Spleen (tissue), 7 donors: ENCODE measurements around the gene EPHX1.

Experiments used
- CTCF ChIP-seq, 11 experiments: fragments of 200-600 bp in 7 of 11; fragments of 450-650 bp in 4 of 11; sonication (generic) in 4 of 11; IDR thresholded peaks in 8 of 11; conservative IDR thresholded peaks in 3 of 11; 1 replicate in 7 of 11; 2 replicates in 4 of 11; pipeline versions ENCODE4 v1.4.0 to v1.8.0; 2016 to 2021; ENCODE audit warnings: antibody characterized with exemption in 11 of 11, inconsistent platforms in 4 of 11, mild to moderate bottlenecking in 1 of 11
- POLR2A ChIP-seq, 3 donors: fragments of 450-650 bp; IDR thresholded peaks; one replicate each; pipeline ENCODE4 v1.5.1; 2017; ENCODE audit warnings: antibody characterized with exemption in 3 of 3, mild to moderate bottlenecking in 1 of 3
- donor health status: DM: no; HTN: no; CAD: no; lungs with moderate emphysema.
- donor health status: DM: no; HTN: no; CAD: no.
- donor health status: DM: no; HTN: no; CAD: no.

- TF ChIP-seq POLR2A (IDR thresholded peaks at IDR 0.05) (no peak), CTCF (IDR thresholded peaks at IDR 0.05 in 8 of 11, conservative IDR thresholded peaks at IDR 0.05 in 3 of 11) (no peak)
Observed at GRCh38 chr1:225794954-225795353, 15.0 kb upstream of the EPHX1 start.
